ENCODE results near the gene RCSD1.

Gene RCSD1

GRCh38 chr1:167723707-167724323 is 93.8 kb downstream of the RCSD1 start:
- Histone ChIP-seq H3K36me3 (ENCODE audit: low read depth) (peaks cover 26% of the 10 kb centered on the region), H3K27ac (ENCODE audit: poor library complexity, severe bottlenecking) (no peak overlapping the region), H3K4me3 (ENCODE audit: severe bottlenecking) (no peak overlapping the region), H3K9me3 (ENCODE audit: severe bottlenecking) (no peaks in the 10 kb centered on the region), H3K4me1 (ENCODE audit: insufficient read depth, poor library complexity, severe bottlenecking) (peaks cover 13% of the 10 kb centered on the region), H3K27me3 (ENCODE audit: insufficient read depth, poor library complexity, severe bottlenecking) (no peaks in the 10 kb centered on the region)
- ATAC-seq (ENCODE audit: low read depth) (no peak), DNase-seq (ENCODE audit: low spot score) (no peak)
- TF ChIP-seq CTCF (IDR thresholded peaks at IDR 0.05; ENCODE audit: poor library complexity, severe bottlenecking), result no peak

- TF ChIP-seq CTCF (IDR thresholded peaks at IDR 0.05; ENCODE audit: poor library complexity, severe bottlenecking), result no peak
- Histone ChIP-seq H3K4me1 (ENCODE audit: insufficient read depth, poor library complexity, severe bottlenecking) (peaks cover 13% of the 10 kb centered on the region), H3K4me3 (ENCODE audit: severe bottlenecking) (no peak overlapping the region), H3K27ac (ENCODE audit: poor library complexity, severe bottlenecking) (no peak overlapping the region), H3K27me3 (ENCODE audit: insufficient read depth, poor library complexity, severe bottlenecking) (no peaks in the 10 kb centered on the region), H3K9me3 (ENCODE audit: severe bottlenecking) (no peaks in the 10 kb centered on the region), H3K36me3 (ENCODE audit: low read depth) (peaks cover 39% of the 10 kb centered on the region)
- ATAC-seq (ENCODE audit: low read depth) (no peak), DNase-seq (ENCODE audit: low spot score) (no peak)
Observed at GRCh38 chr1:167726008-167726407, 96.0 kb downstream of the RCSD1 start.

GRCh38 chr1:167728818-167729410 is 98.9 kb downstream of the RCSD1 start:
- peaks cover 5% of the 10 kb centered on the region for H3K4me1 ChIP-seq (ENCODE audit: insufficient read depth, poor library complexity, severe bottlenecking)
- DNase-seq (ENCODE audit: low spot score) (no peak), ATAC-seq (ENCODE audit: low read depth) (no peak)
- no peak overlapping the region for H3K27ac ChIP-seq (ENCODE audit: poor library complexity, severe bottlenecking)
- no peaks in the 10 kb centered on the region for H3K27me3 ChIP-seq (ENCODE audit: insufficient read depth, poor library complexity, severe bottlenecking)
- H3K9me3 ChIP-seq (ENCODE audit: severe bottlenecking), result no peaks in the 10 kb centered on the region
- no peak for TF ChIP-seq CTCF (IDR thresholded peaks at IDR 0.05; ENCODE audit: poor library complexity, severe bottlenecking)
- no peak overlapping the region for H3K4me3 ChIP-seq (ENCODE audit: severe bottlenecking)
- H3K36me3 ChIP-seq (ENCODE audit: low read depth), result peaks cover 40% of the 10 kb centered on the region

GRCh38 chr1:167734227-167734626 is 104.2 kb downstream of the RCSD1 start:
- Histone ChIP-seq H3K27me3 (ENCODE audit: insufficient read depth, poor library complexity, severe bottlenecking) (no peaks in the 10 kb centered on the region), H3K9me3 (ENCODE audit: severe bottlenecking) (peaks cover 7% of the 10 kb centered on the region), H3K4me3 (ENCODE audit: severe bottlenecking) (no peak overlapping the region), H3K4me1 (ENCODE audit: insufficient read depth, poor library complexity, severe bottlenecking) (no peaks in the 10 kb centered on the region), H3K36me3 (ENCODE audit: low read depth) (peaks cover 17% of the 10 kb centered on the region; the same call in 1 of the 2 replicates), H3K27ac (ENCODE audit: poor library complexity, severe bottlenecking) (no peak overlapping the region)
- no peak for TF ChIP-seq CTCF (IDR thresholded peaks at IDR 0.05; ENCODE audit: poor library complexity, severe bottlenecking)
- no peak for DNase-seq (ENCODE audit: low spot score)
- ATAC-seq (ENCODE audit: low read depth), result no peak

GRCh38 chr1:167734841-167735240 is 104.8 kb downstream of the RCSD1 start:
- Histone ChIP-seq H3K9me3 (ENCODE audit: severe bottlenecking) (peaks cover 7% of the 10 kb centered on the region), H3K36me3 (ENCODE audit: low read depth) (peaks cover 16% of the 10 kb centered on the region; the same call in 1 of the 2 replicates), H3K27me3 (ENCODE audit: insufficient read depth, poor library complexity, severe bottlenecking) (no peaks in the 10 kb centered on the region), H3K27ac (ENCODE audit: poor library complexity, severe bottlenecking) (no peak overlapping the region), H3K4me3 (ENCODE audit: severe bottlenecking) (no peak overlapping the region), H3K4me1 (ENCODE audit: insufficient read depth, poor library complexity, severe bottlenecking) (no peaks in the 10 kb centered on the region)
- no peak for TF ChIP-seq CTCF (IDR thresholded peaks at IDR 0.05; ENCODE audit: poor library complexity, severe bottlenecking)
- no peak for DNase-seq (ENCODE audit: low spot score)
- ATAC-seq (ENCODE audit: low read depth), result no peak
